Measurements from ENCODE around the gene SRD5A2. TPM values are rescaled to one million over a fixed set of nuclear protein-coding genes. Genes with fewer than 3 reads are reported as not detected.
"Not testable (repeated sequence)": the region's sequence is repeated elsewhere in the genome, so short reads cannot be mapped to it uniquely, and the experiment has no call there.

Gene SRD5A2
- polyA plus RNA-seq, 1 donor, result 0.04 TPM

DNA sequence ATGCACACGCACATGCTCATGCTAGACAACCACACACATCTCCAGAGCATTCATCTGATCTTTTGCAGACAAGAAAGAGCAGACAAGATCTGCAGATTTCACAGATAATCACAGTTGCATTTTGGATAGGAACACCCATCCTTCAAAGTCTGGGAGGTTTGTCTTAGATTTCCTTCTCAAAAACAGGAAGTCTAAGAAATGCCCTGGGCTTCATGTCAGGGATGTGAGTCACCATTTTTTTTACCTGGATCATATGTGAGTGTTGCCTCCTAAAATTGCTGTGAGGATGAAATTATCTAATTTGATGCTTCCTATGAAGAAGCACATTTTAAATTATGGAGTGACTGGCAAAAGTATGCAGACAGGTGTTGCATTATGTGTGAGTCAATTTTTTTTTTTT lies 46.1 kb downstream of the SRD5A2 start:
- DNase-seq (ENCODE audit: low read depth), result no peak

DNA sequence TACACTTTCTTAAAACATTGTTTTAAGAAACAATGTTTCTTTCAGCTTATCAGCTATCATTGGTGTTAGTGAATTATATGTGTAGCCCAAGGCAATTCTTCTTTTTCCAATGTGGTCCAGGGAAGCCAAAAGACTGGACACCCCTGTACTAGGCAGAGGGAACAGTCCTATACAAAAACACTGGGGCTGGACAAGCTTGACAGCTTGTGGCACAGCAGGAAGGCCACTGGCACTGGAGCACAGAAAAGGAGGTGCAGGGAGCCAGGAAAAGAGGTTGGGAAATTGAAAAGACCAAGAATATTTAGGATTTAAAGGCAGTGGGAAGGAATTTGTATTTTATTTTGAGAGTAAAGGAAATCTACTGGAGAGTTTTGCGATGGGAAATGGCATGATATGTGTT lies 47.7 kb downstream of the SRD5A2 start:
- DNase-seq (ENCODE audit: low read depth), result no peak

DNA sequence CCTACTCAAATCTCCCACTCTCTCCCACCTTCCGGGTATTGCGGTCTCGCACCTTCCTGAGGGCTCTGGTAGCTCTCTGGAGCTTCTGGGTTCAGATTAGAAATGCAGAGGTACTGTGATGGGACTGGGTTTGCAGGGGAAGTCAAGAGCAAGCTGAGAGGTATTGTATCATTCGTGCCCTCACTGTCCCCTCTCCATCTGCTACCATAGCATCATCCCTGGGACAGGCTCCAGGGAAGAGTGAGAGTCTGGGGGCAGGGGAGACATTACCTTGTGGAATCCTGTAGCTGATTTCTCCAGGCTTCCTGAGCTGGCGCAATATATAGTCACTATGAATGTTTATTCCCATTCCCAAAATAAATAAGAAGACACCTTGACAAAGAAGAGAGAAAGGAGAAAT lies 49.6 kb downstream of the SRD5A2 start:
- DNase-seq (ENCODE audit: low read depth), result no peak

DNA sequence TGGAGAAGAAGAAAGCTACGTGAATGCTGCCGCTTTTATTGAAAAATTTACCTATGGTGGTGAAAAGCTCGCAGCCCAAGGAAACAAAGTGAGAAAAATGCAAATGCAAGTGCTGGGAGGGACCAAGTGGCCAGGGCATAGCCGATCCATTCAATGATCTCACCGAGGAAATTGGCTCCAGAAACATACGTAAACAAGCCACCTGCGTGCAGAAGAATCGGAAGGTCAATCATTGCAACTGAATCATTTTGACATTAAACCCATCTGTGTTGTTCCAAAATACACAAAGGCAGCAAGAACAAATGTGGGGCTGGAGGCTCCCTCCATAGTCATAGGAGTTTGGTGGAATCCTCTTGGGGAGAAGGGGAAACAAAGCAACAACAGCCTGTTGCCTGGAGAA lies 51.5 kb downstream of the SRD5A2 start:
- DNase-seq (ENCODE audit: low read depth), result no peak

DNA sequence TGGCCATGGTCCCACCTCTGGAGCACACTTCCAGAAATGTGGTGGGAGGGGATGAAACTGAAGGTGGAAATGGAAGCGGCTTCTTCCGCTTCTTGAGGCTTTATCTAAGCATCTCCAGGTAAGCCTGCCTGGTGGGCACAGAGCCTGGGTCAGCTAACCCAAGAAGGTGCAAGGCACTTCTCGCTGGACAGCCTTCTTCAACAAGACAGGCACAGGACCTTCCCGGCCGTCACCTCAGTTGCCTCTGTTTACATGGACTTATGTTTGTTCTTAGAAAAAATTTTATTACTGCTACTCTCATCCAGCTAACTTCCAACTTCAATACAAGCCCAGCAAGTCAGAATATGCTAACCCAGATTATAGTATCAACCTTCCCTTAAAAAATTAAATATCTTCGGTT lies 51.9 kb downstream of the SRD5A2 start:
- DNase-seq (ENCODE audit: low read depth), result no peak

DNA sequence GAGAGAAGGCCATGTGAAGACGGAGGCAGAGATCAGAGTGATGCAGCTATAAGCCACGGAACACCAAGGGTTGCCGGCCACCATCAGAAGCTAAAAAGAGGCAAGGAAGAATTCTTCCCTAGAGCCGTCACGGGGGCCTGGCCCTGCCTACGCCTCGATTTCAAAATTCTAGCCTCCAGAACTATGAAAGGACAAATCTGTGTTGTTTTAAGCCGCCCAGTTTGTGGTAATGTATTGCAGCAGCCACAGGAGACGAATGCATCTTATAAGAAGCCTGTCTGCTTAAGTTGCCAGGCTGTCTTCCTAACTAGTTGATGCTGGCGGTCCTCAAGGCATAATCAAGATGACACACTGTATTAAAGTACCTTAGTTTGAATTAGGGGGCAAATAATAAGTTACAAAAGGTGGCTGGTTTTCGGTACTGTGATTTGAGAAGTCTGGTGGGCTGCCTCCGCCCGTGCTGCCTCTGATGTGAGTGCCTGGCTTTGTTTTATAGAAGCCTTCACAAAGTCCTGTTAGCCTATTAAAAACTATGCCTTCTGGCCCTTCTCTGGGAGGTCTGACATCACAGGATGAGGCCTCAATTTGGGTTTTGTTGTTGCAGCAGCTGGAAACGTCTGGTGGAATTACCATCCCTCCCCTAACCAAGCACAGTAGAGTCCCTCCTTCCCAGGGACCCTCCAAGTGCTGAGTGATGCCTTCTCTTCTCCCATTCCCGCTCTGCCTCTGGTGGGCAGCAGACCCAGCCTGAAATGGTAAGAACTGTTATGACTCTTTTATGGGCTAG lies 53.6 kb downstream of the SRD5A2 start:
- no peak for DNase-seq (ENCODE audit: low read depth)

DNA sequence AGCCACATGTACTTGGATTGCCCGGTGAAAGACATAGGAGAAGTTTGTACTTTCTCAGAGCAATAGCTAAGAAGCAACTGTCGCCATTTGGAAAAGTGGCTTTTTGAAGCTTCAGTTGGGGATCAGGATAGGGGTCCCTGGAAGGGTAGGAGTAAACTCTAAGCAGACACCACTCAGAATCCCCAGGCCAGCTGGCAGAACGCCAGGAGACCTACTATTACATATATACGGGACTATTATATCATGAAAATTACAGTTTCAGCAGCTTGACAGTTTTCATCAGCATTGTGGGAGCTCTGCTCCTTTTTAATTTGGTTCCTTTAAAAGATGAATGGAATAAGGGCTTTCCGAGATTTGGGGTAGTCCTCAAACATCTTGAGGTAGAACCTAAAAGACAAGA lies 54.9 kb downstream of the SRD5A2 start:
- no peak for DNase-seq (ENCODE audit: low read depth)

DNA sequence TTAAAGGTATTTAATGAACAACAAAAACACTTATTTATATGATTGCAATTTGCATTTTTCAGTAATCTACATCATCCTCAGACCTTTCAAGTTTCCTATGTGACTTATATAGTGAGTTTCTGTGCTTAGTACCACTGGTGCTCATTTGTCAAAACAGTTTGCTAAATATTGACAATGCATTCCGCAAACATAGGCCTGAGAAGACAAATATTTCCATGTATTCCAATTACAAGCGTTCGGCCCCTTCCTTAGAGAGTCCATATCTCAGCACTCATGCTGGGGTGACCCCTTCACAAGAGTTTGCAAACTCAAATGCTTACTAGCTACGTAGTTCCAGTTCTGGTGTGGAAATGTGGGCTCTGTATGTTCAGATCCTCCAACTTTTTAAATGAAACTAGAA lies 56.1 kb downstream of the SRD5A2 start:
- no peak for DNase-seq (ENCODE audit: low read depth)

DNA sequence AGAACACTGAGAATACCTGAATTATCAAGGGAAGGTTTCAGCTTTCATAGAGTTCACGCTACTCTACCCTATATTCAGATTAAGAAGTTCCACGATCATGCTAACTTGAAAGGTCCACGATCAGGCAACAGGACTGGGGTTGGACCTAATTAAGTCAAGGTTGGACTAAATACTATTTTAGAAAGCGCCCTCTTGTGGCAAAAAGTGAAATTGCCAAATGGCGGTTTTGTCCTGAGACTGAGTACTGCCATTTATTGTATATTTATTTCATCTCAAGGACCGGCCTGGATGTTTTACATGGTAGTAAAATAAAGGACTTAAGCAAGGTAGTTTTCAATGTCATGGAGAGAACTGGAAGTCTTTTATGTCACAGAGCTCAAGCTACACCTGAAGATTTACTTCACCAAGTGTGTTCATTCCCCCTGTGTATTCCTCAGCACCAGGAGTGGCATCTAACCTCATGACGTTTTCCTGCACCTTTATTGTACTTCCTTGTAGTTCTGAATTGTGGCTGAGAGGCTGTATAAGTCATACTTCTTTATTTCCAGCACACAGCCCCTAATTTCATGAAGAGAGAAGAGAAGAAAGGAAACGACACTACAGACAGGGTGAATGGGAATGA lies 56.8 kb downstream of the SRD5A2 start:
- DNase-seq (ENCODE audit: low read depth), result no peak

DNA sequence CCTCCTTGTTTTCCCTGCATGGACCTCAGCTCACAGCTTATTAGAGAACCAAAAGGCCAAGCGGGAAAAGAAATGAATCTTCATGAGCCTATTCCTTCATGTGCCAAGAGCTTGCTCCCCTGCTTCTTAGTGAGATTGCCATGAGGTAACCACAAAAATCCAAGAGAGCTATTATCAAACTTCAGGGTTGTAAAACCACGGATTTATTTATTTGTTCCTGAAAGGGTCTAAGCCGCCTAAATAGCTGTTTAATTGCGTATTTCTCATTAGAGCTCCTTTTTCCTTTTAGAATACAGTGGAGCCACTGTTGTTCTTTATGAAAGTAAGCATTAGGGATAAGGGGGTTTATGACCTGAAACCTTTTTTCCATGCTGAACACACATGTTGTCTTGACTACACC lies 58.0 kb downstream of the SRD5A2 start:
- no peak for DNase-seq (ENCODE audit: low read depth)

DNA sequence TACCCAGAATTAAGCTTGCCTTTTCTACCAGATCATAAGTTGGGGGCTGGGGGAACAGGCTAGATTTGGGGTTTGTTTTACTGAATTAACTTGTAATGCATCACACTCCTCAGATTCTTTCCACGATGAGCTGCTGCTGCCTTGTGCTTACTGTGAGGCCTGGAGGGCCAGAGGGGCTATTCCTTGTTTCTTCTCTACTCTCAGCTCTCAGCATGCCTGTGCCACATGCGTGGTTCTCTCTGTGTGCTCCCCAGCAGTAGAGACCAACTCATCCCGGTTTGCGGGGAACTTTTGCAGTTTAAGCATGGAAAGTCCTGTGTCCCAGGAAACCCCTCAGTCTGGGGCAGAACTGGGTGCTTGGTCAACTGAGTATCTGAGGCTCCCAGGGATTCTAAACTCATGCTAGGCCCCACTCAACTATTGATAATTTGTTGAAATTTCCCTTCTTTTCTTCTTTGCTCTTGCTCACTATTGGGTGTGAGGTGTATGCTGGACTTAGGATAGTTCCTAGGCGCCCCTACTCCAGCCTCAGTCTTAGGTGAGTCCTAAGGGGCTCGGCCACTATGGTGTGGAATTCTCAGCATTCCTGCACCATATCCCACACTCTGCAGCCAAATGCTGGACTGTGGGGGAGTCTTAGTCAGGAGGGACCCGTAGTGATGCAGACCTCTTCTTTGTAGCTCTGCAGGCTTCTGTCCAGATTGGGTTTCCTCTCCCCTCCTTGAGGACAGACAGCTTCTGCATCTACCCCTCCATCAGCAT lies 63.1 kb downstream of the SRD5A2 start:
- DNase-seq (ENCODE audit: low read depth), result no peak

DNA sequence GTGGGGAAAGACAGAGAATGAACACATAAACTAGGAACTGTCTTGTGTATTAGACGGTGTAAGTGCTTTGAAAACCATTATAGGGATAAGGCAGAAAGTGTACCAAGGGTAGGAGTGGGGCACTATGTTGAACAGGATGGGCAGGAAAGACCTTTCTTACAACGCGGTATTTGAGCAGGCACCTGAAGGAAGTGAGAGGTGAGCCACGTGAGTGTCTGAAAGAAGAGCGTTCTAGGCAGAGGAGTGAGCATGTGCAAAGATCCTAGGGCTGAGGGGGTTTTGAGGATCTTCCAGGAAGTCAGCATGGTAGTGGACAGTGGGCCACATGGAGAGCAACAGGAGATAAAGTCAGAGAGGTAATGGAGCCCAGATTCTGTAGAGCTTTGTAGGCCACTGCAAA lies 65.2 kb downstream of the SRD5A2 start:
- no peak for DNase-seq (ENCODE audit: low read depth)

DNA sequence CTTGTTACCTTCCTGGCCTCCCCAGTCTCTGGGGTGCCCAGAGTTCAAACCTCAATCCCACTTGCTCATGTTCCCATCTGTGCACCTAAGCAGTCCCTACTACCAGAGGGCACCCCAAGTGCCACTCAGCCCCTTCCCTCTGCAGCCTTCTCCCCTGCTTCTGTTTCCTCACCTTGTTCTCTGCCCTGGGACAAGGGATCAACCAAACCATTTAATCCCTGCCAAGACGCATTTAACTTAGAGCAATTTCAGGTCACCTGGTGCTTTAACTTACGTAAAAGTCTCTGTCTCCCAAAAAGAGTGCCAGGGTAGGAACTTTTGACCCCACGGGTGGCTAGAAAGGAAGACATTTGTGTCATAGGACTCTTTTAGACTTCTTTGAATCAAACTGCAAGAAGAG lies 67.2 kb downstream of the SRD5A2 start:
- DNase-seq (ENCODE audit: low read depth), result no peak

DNA sequence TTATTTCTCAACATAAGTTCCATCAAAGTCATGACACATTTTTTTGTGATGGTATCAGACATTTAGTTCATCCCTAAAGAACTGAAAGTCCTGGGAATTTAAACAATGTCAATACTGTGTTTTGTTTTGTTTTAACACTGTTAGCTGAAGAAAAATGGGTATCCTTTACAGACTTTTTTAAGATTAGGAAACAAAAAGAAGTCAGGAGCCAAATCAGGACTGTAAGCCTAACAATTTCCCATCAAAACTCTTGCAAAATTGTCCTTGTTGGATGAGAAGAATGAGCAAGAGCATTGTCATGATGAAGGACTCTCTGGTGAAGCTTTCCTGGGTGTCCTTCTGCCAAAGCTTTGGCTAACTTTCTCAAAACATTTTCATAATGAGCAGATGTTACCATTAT lies 69.4 kb downstream of the SRD5A2 start:
- DNase-seq (ENCODE audit: low read depth), result no peak

DNA sequence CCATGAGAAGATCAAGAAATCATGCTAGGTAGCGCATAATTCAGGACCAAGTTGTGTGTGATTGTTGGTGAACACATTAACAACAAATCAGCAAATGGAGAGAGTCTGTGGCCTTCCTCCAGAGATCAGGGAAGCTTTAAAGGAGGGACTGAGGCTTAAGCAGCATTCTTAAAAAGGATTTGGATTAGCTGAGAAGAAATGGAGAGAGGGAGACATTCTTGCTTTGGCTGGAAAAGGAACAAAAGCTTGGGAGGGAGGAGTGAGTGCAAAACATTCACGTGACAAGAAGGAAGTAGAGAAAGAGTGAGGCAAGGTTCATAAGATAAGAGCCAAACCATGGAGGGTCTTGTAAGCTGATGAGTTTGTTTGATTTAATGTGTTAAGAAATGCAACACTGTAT lies 75.6 kb downstream of the SRD5A2 start:
- DNase-seq (ENCODE audit: low read depth), result no peak

DNA sequence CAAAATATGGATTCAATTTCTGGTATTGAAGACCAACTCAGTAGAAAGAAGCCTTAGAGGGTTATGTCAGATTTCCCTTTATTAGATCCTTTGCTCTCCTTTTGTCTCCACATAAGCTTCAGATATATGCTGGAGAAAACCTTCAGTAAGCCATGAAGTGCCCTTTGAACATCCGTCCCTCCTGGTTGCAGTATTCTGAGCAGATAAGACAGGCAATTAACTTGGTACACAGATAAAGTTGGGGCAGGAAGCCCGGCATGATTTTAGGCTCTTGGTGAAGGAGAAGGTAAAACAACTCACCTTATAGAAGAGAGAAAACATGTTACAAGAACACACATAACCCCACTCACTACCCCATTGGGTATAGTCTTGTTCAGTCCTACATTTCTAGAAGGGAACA lies 76.4 kb downstream of the SRD5A2 start:
- DNase-seq (ENCODE audit: low read depth), result no peak

DNA sequence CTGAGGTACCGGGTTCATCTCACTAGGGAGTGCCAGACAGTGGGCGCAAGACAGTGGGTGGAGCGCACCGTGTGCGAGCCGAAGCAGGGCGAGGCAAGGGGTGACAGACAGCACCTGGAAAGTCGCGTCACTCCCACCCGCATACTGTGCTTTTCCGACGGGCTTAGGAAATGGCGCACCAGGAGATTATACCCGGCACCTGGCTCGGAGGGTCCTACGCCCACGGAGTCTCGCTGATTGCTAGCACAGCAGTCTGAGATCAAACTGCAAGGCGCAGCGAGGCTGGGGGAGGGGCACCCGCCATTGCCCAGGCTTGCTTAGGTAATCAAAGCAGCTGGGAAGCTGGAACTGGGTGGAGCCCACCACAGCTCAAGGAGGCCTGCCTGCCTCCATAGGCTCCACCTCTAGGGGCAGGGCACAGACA lies 84.3 kb downstream of the SRD5A2 start:
- DNase-seq (ENCODE audit: low read depth), result not testable (repeated sequence)

DNA sequence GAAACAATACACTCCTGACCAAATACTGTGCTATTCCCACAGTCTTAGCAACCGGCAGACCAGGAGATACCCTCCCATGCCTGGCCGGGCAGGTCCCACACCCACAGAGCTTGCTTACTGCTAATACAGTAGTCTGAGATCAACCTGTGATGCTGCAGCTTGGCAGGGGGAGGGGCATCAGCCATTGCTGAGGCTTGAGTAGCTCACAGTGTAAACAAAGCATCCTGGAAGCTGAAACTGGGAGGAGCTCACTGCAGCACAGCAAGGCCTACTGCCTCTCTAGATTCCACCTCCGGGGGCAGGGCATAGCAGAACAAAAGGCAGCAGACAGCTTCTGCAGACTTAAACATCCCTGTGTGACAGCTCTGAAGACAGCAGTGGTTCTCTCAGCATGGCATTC lies 91.4 kb downstream of the SRD5A2 start:
- not testable (repeated sequence) for DNase-seq (ENCODE audit: low read depth)

DNA sequence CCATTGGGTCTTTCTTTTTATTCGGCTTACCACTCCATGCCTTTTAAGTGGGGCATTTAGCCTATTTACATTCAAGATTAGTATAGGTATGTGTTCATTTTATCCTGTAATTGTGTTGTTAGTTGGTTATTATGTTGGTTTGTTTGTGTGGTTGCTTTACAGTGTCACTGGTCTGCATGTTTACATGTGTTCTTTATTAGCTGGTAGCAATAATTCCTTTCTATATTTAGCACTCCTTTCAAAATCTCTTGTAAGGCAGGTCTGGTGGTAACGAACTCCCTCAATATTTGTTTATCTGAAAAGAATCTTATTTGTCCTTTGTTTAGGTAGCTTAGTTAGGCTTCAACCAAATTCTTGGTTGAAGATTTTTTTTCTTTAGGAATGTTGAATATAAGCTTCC lies 97.5 kb downstream of the SRD5A2 start:
- no peak for DNase-seq (ENCODE audit: low read depth)

DNA sequence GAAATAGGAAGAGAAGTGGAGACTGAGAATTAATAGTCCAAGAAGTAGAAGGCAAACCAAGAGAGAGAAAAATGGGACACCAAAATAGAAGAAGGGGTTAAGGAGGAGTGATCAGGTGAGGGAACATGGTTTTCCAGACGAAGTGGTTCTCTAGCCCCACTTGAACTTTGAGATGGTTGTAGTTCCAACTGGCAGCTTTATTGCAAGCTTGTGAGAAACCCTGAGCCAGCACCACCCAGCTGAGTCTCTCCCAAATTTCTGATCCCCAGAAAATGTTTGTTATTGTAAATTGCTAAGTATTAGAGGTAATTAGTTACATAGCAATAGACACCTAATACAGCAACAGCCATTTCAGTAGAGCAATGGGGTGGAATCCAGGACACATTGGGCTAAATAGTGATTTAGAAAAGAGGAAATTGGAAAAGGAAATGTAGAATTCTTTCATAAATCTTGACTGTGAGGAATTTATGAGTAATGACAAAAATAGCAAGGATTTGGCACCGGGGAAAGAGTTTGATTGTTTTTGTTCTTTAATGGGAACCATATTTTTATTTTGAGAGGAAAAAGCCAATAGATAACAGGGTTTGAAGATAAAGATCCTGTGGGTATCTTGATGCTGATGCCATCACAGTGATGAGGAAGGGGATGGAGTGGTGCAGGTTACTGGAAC lies 104.1 kb downstream of the SRD5A2 start:
- DNase-seq (ENCODE audit: low read depth), result no peak

DNA sequence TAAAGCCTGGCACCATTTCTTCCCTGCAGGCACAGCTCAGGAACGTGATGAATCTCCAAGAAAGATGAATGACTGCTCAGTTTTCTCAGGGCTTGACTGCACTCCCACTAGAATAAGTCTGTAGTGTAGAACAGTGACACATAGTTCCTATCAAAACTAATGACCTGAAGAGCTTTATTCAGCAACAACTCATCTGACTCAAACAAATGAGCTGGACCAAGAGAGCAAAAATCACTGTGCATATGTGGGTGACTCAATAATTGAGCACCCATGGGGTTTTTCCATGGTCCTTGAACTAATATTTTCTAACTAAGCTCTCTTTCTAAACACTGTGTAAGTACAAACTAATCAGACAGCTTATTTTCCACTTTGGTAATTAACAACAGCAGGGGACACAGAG lies 105.0 kb downstream of the SRD5A2 start:
- no peak for DNase-seq (ENCODE audit: low read depth)

DNA sequence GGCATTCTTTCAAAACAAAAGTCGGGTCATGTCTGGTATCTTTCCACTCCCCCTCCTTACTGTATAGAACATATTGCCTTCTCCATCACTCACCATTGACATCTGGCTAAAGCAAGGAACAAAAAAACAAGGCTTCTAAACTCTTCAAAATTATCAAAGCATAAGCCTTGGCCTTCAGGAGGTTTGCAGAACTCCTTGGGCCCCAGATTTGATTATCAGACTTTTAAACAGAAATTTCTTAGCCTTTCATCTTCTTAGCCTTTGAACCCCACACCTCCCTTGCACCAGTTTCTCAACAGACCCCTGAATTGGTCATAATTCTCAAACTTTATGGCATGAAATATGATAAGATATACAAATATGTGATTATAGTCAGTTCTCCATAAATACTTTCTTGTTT lies 106.4 kb downstream of the SRD5A2 start:
- no peak for DNase-seq (ENCODE audit: low read depth)
